Kidney tubule cell (primary cell): ENCODE data around the gene EYS.
"Not testable (repeated sequence)": the region's sequence is repeated elsewhere in the genome, so short reads cannot be mapped to it uniquely, and the experiment has no call there.

Source experiments
- DNase-seq: peaks from one replicate; pipeline ENCODE4 v3.0.0-alpha.2; 2018; ENCODE audit warnings: low spot score

The EYS gene

DNA sequence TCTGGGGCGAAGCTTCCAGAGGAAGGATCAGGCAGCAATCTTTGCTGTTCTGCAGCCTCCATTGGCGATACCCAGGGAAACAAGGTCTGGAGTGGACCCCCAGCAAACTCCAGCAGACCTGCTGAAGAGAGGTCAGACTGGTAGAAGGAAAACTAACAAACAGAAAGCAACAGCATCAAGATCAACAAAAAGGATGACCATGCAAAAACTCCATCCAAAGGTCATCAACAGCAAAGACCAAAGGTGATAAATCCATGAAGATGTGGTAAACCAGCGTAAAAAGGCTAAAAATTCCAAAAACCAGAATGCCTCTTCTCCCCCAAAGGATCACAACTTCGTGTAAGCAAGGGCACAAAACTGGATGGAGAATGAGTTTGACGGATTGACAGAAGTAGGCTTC is 1818.6 kb downstream of the EYS start:
- DNase-seq: no peak

- DNase-seq: not testable (repeated sequence)
Observed at GRCh38 chr6:63887804-63888203, 1819.2 kb downstream of the EYS start.

- DNase-seq: no peak
Observed at GRCh38 chr6:63887002-63887751, 1819.8 kb downstream of the EYS start.

DNA sequence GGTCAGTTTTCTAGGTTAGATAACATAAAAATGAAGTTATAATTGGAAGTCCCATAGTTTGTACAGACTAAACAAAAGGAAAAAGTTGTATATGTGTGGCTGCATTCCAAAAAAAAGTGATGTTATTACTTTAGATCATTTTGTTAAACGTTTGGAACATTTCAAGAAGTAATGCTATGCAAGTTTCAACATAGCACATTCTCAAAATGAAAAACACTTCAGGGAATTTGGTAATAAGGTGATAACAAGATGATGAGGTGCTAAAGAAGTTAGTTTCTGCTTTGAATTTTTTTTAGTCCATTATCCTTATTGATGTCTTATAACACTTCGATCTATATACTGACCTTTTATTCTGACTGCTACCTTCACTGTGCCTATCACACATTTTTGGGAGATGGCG is 1820.7 kb downstream of the EYS start:
- DNase-seq: no peak

DNA sequence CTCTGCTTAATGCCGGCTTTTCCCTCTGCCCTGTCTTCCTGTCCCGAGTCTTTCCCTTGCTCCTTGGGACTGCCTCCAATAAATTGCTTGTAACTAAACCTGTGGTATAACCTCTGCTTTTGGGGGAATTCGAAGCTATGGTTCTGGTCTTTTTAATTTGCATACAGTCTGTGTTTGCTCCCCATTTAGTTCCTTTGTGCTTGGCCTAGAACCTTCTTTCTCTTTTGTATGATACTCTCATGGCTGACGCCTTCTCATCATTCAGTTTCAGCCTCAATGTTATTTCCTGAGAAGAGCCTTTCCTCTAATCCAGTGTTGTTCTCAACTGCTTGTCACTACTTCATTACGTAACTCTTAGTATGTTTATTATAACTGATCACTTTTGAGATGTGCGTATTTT is 1823.4 kb downstream of the EYS start:
- DNase-seq: no peak

DNA sequence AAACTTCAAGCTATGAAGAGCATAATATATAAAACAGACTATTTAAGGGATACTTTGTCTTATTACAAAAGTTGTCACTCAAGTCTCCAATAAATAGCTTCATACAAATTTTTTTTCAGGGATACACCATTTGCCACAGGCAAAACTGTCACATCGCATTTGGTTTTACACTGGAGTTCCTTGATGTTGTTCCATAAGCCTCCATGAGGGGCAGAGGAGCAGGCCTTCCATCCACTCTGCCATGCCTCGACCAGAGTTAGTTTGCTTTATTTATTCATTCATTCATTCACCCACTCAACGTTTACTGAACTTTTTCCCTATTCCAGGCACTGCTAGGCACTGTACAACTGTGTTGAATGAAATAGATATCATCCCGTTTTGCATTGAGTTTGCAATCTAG is 1824.8 kb downstream of the EYS start:
- DNase-seq: no peak

DNA sequence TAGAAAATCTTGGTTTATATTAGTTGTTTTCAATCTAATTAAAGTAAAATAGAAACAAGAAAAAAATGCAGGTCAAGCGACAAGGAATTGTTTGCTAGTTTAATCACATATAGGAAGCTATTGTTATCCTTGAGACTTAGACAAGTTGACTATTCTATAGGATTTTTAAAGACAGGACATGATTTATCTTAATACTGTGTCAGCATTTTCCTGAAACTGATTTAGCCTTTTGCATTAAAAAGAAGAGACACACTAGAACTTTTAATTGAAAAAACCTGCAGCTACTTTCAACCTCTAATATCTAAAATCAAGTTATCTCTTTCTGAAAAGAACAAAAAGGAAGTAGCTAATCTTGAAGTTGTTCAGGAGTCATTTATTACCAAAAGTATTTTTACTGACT is 1825.2 kb downstream of the EYS start:
- no peak for DNase-seq

DNA sequence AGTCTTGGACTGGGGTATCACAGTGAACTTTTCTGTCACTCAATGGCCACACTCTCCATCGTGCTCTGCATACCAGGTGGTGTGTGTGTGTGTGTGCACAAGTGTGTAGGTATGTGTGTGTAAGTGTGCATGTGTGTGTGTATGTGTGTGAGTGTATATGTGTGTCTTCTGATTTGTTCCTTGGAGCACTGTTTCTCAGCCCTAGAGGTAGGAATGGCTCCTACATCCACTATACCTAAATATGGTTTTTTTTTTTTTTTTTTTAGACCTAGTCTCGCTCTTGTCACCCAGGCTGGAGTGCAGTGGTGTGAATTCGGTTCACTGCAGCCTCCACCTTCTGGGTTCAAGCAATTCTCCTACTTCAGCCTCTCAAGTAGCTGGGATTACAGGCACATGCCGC is 1834.8 kb downstream of the EYS start:
- no peak for DNase-seq

DNA sequence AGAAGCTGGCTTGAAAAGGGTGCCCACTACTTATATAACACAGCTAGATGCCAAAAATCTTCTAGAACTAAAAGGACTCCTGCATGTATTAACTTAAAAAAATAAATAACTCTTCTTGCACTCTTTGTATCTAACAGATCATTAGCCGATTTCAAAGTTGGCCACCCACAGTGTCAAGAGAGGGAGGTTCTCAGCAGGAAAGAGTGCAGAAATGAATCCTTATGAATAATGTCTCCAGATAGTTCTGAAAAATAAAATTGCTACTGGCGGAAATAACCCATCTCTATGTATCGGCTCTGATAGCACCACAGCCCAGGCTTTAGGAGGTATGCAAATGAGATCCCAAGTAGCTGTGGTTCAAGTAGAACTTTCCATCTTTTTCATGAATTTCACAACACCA is 1838.7 kb downstream of the EYS start:
- no peak for DNase-seq

DNA sequence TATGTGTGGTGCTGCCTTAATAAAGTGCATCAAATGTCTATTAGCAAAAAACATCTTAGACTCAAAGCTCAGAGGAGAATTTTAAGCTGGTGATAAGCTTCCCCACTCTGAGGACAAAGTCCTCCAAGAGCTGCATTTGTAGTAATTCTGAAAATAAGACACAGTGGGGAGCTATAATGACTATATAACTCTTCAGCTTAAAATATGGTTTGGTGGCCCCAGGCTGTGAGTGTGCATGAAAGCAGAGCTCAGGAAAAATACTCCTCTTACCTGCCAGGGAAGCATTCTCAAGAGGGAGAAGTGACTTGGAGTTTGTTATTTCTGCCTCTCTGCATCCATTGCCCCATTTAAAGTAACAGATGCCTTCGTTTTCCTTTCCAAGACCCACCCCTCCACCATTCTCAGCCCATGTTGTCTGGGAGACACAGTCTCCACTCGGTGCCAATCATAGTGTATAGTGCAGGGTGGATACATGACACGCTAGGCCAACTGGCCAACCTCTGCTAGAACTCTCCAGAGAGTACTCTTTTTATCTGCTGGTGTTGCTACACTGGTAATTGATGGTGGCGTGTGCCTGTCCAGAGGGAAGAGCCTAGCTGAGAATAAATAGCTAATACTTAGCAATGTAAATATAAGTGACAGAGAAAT is 1842.2 kb downstream of the EYS start:
- no peak for DNase-seq

DNA sequence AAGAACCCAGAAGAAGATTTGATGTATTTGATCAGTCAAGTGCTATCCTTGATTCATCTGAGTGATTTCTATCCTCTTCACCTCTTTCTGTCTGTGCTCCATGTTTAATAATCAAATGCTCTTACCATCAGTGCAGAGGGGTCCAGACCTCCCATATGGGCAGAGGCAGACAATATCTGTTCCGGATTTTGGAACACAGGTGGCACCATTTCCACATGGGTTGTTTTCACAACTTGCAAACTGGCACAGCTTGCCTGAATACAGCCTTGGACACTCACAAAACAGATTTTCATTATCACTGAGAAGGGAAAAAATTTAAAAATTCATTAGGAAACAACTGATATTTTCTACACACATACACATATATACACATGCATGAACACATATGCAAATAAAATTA is 1843.0 kb downstream of the EYS start:
- DNase-seq: no peak

DNA sequence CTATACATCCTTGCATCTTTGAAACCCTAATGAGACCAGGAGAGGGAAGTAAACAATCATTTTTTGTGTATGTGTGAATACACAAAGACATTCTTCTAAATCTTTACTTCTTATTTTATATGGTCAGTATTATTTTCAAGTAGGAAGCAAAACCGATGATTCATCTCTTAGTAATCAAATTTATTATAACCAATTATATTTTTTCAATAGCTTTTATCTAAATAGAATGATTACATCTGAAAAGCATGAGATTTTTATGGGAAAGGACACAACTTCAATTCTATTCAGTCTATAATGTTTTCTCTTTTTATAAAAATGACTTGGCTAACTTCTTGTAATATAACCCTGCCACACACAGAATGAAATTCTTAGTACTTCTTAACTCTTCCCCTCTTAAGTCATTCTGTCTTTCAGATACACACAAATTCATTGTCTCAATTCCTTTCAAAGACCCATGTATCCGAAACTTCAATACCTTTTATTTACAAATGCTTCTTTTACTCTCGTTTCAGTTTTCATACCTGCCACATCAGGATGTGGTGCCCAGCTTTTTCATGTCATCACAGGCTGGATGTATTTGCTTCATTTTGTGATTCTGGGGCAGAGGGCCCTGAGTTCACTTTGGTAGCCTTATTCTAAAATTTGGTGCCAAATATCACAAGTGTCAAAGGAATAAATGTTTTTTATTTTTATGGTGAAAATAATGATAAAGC is 1844.4 kb downstream of the EYS start:
- no peak for DNase-seq

- DNase-seq: no peak
Observed at GRCh38 chr6:63859528-63859927, 1847.5 kb downstream of the EYS start.

GRCh38 chr6:63858691-63859090 is 1848.3 kb downstream of the EYS start:
- no peak for DNase-seq

GRCh38 chr6:63856271-63856670 is 1850.8 kb downstream of the EYS start:
- no peak for DNase-seq

DNA sequence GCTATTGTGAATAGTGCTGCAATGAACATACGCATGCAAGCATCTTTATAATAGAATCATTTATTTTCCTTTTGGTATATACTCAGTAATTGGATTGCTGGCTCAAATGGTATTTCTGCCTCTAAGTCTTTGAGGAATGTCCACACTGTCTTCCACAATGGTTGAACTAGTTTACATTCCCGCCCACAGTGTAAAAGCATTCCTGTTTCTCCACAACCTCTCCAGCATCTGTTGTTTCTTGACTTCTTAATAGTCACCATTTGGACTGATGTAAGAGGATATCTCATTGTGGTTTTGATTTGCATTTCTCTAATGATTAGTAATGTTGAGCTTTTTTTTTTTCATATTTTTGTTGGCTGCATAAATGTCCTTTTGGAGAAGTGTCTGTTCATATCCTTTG is 1862.7 kb downstream of the EYS start:
- no peak for DNase-seq

DNA sequence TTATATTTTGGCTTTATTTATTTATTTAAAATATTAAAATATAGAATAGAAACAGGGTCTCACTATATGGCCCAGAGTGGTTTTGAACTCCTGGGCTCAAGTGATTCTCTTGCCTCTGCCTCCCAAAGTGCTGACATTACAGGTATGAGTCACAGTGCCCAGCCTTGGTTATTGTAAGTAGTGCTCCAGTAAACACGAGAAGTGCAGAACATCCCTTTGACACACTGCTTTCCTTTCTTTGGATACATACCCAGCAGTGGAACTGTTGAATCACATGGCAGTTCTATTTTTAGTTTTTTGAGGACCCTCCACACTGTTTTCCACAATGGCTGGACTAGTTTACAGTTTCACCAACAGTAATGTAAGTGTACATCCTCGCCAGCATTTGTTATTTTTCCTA is 1867.5 kb downstream of the EYS start:
- DNase-seq: peak; percentile 9

- DNase-seq: not testable (repeated sequence)
Observed at GRCh38 chr6:63828678-63829077, 1878.3 kb downstream of the EYS start.

- no peak for DNase-seq
Observed at GRCh38 chr6:63824722-63825121, 1882.3 kb downstream of the EYS start.

DNA sequence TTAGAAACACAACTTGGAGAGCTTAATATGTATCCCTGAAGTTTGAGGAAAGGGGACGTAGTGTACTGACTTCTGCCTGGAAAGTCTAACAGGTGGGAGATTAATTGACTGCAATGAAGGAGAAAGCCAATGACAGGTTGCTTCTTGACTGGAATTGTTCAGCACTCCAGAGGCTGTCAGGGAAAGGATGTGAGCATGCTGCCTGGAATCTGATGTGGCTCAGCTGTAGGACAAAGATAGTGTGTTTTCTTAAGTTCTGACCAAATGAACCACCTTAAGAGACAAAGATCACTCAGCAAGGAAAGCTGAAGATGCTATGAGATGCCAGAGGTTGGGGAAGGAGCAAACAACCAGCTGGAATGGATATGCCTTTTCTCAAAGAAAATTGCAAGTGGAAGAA is 1885.6 kb downstream of the EYS start:
- DNase-seq: no peak

- no peak for DNase-seq
Observed at GRCh38 chr6:63819831-63820230, 1887.2 kb downstream of the EYS start.

DNA sequence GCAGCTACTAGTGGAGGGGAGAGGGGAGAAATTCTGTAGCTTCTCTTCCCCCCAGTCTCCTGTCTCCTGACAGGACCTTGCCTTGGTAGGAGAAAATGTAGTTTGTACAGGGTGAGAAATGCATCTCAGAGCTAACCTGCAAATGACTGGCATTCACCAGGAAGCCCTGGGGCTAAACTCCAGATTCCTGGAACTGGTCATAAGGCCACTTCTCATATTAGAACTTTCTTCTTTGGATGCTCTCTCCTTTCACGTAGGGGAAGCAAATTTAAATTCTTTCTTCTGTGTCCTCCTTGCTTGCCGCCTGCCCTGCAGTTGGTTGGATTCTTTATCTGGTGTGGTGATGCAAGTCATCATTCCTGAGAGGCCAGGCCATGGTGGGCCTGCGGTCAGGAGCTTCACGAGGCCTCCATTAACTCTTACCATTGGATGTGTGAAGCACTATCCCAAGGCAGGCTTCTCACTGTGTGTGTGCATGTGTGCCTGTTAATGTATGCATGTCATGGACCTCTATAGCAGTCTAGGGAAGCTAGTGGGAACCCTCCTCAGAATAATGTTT is 1889.5 kb downstream of the EYS start:
- DNase-seq: no peak

DNA sequence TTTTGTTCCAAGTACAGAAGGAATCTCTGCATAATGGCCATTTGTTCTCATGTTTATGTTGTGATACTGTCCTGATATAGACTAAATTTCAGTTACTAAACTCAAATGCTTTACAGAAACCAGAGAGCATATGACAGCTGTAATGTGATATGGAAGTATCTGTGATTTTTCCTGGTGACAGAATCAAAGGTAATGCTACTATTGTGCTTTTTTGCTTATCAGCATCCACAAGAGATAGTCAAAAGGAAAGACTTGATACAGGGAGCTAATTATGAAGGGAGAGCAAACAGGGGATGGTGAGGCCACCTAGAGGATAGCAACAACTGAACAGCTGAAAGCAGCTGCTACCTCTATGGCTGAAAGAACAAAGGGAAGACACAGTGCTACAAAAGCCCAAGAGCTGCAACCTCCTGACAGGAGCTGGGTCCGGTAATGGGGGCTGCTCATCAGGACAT is 1890.0 kb downstream of the EYS start:
- DNase-seq: peak; percentile 21
